SK-N-SH (cell line): ENCODE results near the gene OCIAD2. TPM values are rescaled to one million over a fixed set of nuclear protein-coding genes. Genes with fewer than 3 reads are reported as not detected.
A peak's percentile ranks its signal among the peaks of the same experiment; 100 is the strongest.

Experiments
- CTCF ChIA-PET: fragments of 300-600, 350-600 bp; formaldehyde crosslinking; extraction: SDS; loops from one replicate; lab custom pipeline; 2021; lab: Yijun Ruan, JAX
- POLR2A ChIA-PET: fragments of 350-600 bp; sonication (Branson Sonifier 250); formaldehyde crosslinking; extraction: SDS; loops from one replicate; lab custom pipeline; 2020; ENCODE audit warnings: antibody characterized with exemption, inconsistent platforms; lab: Yijun Ruan, JAX
- DNase-seq: peaks from one replicate; pipeline ENCODE4 v3.0.0; 2012
- H2AFZ ChIP-seq: fragments of 200-600 bp; sonication (generic); 2 replicates; pipeline ENCODE4 v1.8.1; 2016; ENCODE audit warnings: antibody characterized with exemption, mild to moderate bottlenecking, low read depth
- H3F3A ChIP-seq: fragments of 200-600 bp; sonication (generic); replicated peaks from 2 replicates; pipeline ENCODE3; 2016; ENCODE audit warnings: antibody characterized with exemption, mild to moderate bottlenecking; ENCODE audit not compliant: insufficient read depth
- H3K27ac ChIP-seq, 2 experiments: fragments of 200-500 bp in 1 of 2; fragments of 200-600 bp in 1 of 2; sonication (Bioruptor generic) in 1 of 2; sonication (generic), shearing (Covaris generic) in 1 of 2; 2 replicates each; pipeline versions ENCODE4 v1.5.1 to v1.6.1; 2014 to 2016; ENCODE audit warnings: low read depth in 2 of 2, inconsistent platforms in 1 of 2, low read length in 1 of 2, mild to moderate bottlenecking in 1 of 2, mixed read lengths in 1 of 2
- H3K27me3 ChIP-seq: fragments of 200-600 bp; sonication (generic), shearing (Covaris generic); 2 replicates; pipeline ENCODE4 v1.6.1; 2016; ENCODE audit warnings: mixed run types; ENCODE audit not compliant: insufficient read depth
- H3K36me3 ChIP-seq, 2 experiments: fragments of 200-500 bp in 1 of 2; fragments of 200-600 bp in 1 of 2; sonication (Bioruptor generic) in 1 of 2; sonication (generic) in 1 of 2; replicated peaks in 1 of 2; 2 replicates each; pipeline versions ENCODE3 to v1.5.1; 2014 to 2016; ENCODE audit warnings: low read length in 1 of 2, mild to moderate bottlenecking in 1 of 2; ENCODE audit not compliant: insufficient read depth in 2 of 2, control insufficient read depth in 1 of 2
- H3K4me1 ChIP-seq, 2 experiments: fragments of 200-500 bp in 1 of 2; fragments of 200-600 bp in 1 of 2; sonication (Bioruptor generic) in 1 of 2; sonication (generic), shearing (Covaris generic) in 1 of 2; 2 replicates each; pipeline versions ENCODE4 v1.5.1 to v1.6.1; 2014 to 2016; ENCODE audit warnings: low read depth in 1 of 2, low read length in 1 of 2, mixed run types in 1 of 2; ENCODE audit not compliant: insufficient read depth in 2 of 2, control insufficient read depth in 1 of 2
- H3K4me2 ChIP-seq: fragments of 200-600 bp; sonication (generic), shearing (Covaris generic); 2 replicates; pipeline ENCODE4 v1.6.1; 2017; ENCODE audit warnings: mixed run types
- H3K4me3 ChIP-seq, 2 experiments: fragments of 200-500 bp in 1 of 2; fragments of 200-600 bp in 1 of 2; sonication (Bioruptor generic) in 1 of 2; sonication (generic), shearing (Covaris generic) in 1 of 2; 2 replicates each; pipeline versions ENCODE4 v1.5.1 to v1.8.1; 2014 to 2016; ENCODE audit warnings: low read depth in 2 of 2, inconsistent platforms in 1 of 2, low read length in 1 of 2, mild to moderate bottlenecking in 1 of 2, mixed read lengths in 1 of 2, moderate library complexity in 1 of 2
- H3K79me2 ChIP-seq: fragments of 200-600 bp; sonication (generic); 2 replicates; pipeline ENCODE4 v1.8.1; 2017; ENCODE audit warnings: mild to moderate bottlenecking; ENCODE audit not compliant: insufficient read depth
- H3K9ac ChIP-seq: fragments of 200-600 bp; sonication (generic); 2 replicates; pipeline ENCODE4 v1.6.1; 2017; ENCODE audit warnings: mixed run types
- H3K9me2 ChIP-seq: fragments of 200-600 bp; sonication (generic); 2 replicates; pipeline ENCODE4 v1.6.1; 2017; ENCODE audit warnings: mixed run types
- H3K9me3 ChIP-seq: fragments of 200-600 bp; sonication (generic); 2 replicates; pipeline ENCODE4 v1.6.1; 2017; ENCODE audit warnings: mixed run types, mild to moderate bottlenecking, moderate library complexity
- H4K20me1 ChIP-seq: fragments of 200-600 bp; sonication (generic); 2 replicates; pipeline ENCODE4 v1.6.1; 2017; ENCODE audit warnings: mild to moderate bottlenecking, mixed run types; ENCODE audit not compliant: insufficient read depth
- CTCF ChIP-seq: fragments of 200-600 bp; sonication (generic); IDR thresholded peaks from 2 replicates; pipeline ENCODE4 v1.6.1; 2017; ENCODE audit warnings: antibody characterized with exemption, mild to moderate bottlenecking, moderate library complexity
- EZH2phosphoT487 ChIP-seq: fragments of 200-600 bp; sonication (generic); IDR thresholded peaks from 2 replicates; pipeline ENCODE4 v1.6.1; 2017; ENCODE audit warnings: low read depth, mixed run types, mild to moderate bottlenecking, antibody characterized with exemption, moderate library complexity, borderline replicate concordance
- FOSL2 ChIP-seq: IDR thresholded peaks from 2 replicates; pipeline ENCODE4 v1.4.0; 2012; ENCODE audit warnings: low read depth, mild to moderate bottlenecking, moderate library complexity, borderline replicate concordance
- FOXJ3 ChIP-seq: sonication (generic); formaldehyde crosslinking; IDR thresholded peaks from 2 replicates; pipeline ENCODE4 v1.5.1; 2020; ENCODE audit warnings: mild to moderate bottlenecking, missing genetic modification reagents
- FOXM1 ChIP-seq: IDR thresholded peaks from 2 replicates; pipeline ENCODE4 v1.4.0; 2012; ENCODE audit warnings: low read depth, mild to moderate bottlenecking
- GATA2 ChIP-seq: sonication (generic); formaldehyde crosslinking; IDR thresholded peaks from 2 replicates; pipeline ENCODE4 v1.5.0; 2020; ENCODE audit warnings: mild to moderate bottlenecking, missing genetic modification reagents
- JUND ChIP-seq: IDR thresholded peaks from 2 replicates; pipeline ENCODE4 v1.4.0; 2012
- MAX ChIP-seq: IDR thresholded peaks from 2 replicates; pipeline ENCODE4 v1.4.0; 2012; ENCODE audit warnings: low read depth
- MXI1 ChIP-seq: IDR thresholded peaks from 2 replicates; pipeline ENCODE4 v1.6.1; 2012; ENCODE audit warnings: mild to moderate bottlenecking, low read depth, low read length, improper control_type of control experiment
- NFIC ChIP-seq: IDR thresholded peaks from 2 replicates; pipeline ENCODE4 v1.4.0; 2012; ENCODE audit warnings: borderline replicate concordance
- NRF1 ChIP-seq: IDR thresholded peaks from 2 replicates; pipeline ENCODE4 v1.6.1; 2012; ENCODE audit warnings: low read depth, mild to moderate bottlenecking, low read length
- PBX3 ChIP-seq: IDR thresholded peaks from 2 replicates; pipeline ENCODE4; 2012
- RCOR1 ChIP-seq: fragments of 150-350 bp; IDR thresholded peaks from 2 replicates; pipeline ENCODE4 v1.6.1; 2017; ENCODE audit warnings: antibody characterized with exemption, low read length
- TAF1 ChIP-seq: IDR thresholded peaks from 2 replicates; pipeline ENCODE4 v1.6.1; 2012; ENCODE audit warnings: low read depth, mild to moderate bottlenecking, low read length, moderate library complexity, borderline replicate concordance
- TCF12 ChIP-seq: IDR thresholded peaks from 2 replicates; pipeline ENCODE4 v1.4.0; 2012
- USF1 ChIP-seq: IDR thresholded peaks from 2 replicates; pipeline ENCODE4 v1.4.0; 2012; ENCODE audit warnings: low read depth, borderline replicate concordance
- YY1 ChIP-seq: IDR thresholded peaks from 2 replicates; pipeline ENCODE4 v1.4.0; 2012; ENCODE audit warnings: low read depth, mild to moderate bottlenecking
- ZBTB33 ChIP-seq: IDR thresholded peaks from 2 replicates; pipeline ENCODE4 v1.4.0; 2012; ENCODE audit warnings: low read depth, borderline replicate concordance
- WGBS: methylation state at CpG from one replicate; pipeline ENCODE4 v1.1.6; 2017; ENCODE audit warnings: low lambda C conversion rate; 5-methylcytosine and 5-hydroxymethylcytosine counted together
- polyA plus RNA-seq, 3 experiments: library from polyadenylated mRNA; depleted of rRNA; stranded (reverse); fragments of >200 nt; gene quantifications; 2 replicates each; pipeline ENCODE4 v1.2.3, GENCODE V29; 2012

Gene OCIAD2
- polyA plus RNA-seq, 1 of the 3 experiments (the other 2 are of a cell fraction) = 387 TPM

- TF ChIP-seq TAF1 (no peak), ZBTB33 (no peak), FOXM1 (no peak), NRF1 (no peak), MAX (peak; percentile 46; the same call in 1 of the 2 replicates), YY1 (no peak), GATA2 (CRISPR knock-in tag) (no peak), FOXJ3 (CRISPR knock-in tag) (no peak), EZH2phosphoT487 (no peak)
These were observed 1.1 kb downstream of the OCIAD2 start (continued) for GRCh38 chr4:48905363-48906015.

GRCh38 chr4:48904541-48905142 lies 1.9 kb downstream of the OCIAD2 start:
- Histone ChIP-seq H3K4me3 (peak overlapping the region; percentile 64 to 82; a peak in 3 of 4 replicates), H3K4me1 (peaks cover 18 to 34% of the 10 kb centered on the region in 2 experiments), H3K9ac (peak overlapping the region; percentile 83), H3K79me2 (peaks cover 43% of the 10 kb centered on the region), H3K36me3 (peaks cover 20 to 27% of the 10 kb centered on the region in 2 experiments), H3K27me3 (no peaks in the 10 kb centered on the region), H3K9me3 (no peaks in the 10 kb centered on the region), H3F3A (peaks cover 41% of the 10 kb centered on the region), H3K9me2 (no peaks in the 10 kb centered on the region), H3K27ac (peak overlapping the region in 1 of 2 experiments; percentile 72; a peak in 2 of 4 replicates), H4K20me1 (no peaks in the 10 kb centered on the region), H2AFZ (no peak overlapping the region), H3K4me2 (peak overlapping the region; percentile 95)
- TF ChIP-seq RCOR1 (no peak), JUND (no peak), MXI1 (no peak), TCF12 (no peak), NFIC (no peak), PBX3 (peak; percentile 45; the same call in 1 of the 2 replicates), USF1 (no peak), FOSL2 (peak; percentile 3; the same call in 1 of the 2 replicates), CTCF (no peak)
- CTCF ChIA-PET = interaction anchor here (0.6 to 2.3 kb wide), 4 partner anchors 58 to 326 kb away, joined by 3 to 11 read pairs (median 7); no protein-coding TSS in a partner anchor
- WGBS = 79% methylated on average over 3 of the region's 3 CpGs
- POLR2A ChIA-PET = no interaction called here
- DNase-seq = no peak
